Ramos (cell line): Measurements from ENCODE around the gene FBXW9.
"Not testable (repeated sequence)": the region's sequence is repeated elsewhere in the genome, so short reads cannot be mapped to it uniquely, and the experiment has no call there.

Experiments
- in situ Hi-C: fragments of 300-500 bp; cut with MboI; formaldehyde crosslinking; loops from one replicate; pipeline ENCODE4 v1.14.3; 2022; ENCODE audit warnings: low sequenced_read_pairs; ENCODE audit not compliant: unreplicated experiment

FBXW9 gene

GRCh38 chr19:12720296-12720695 lies 23.9 kb upstream of the FBXW9 start:
- in situ Hi-C loops, result no loop called here

GRCh38 chr19:12715929-12716328 lies 19.5 kb upstream of the FBXW9 start:
- in situ Hi-C loops, result no loop called here

GRCh38 chr19:12715102-12715501 lies 18.7 kb upstream of the FBXW9 start:
- in situ Hi-C loops, result no loop called here

- in situ Hi-C loops, result not testable (repeated sequence)
These were observed 16.9 kb upstream of the FBXW9 start for GRCh38 chr19:12713304-12713703.

GRCh38 chr19:12712077-12712476 lies 15.6 kb upstream of the FBXW9 start:
- in situ Hi-C loops, result not testable (repeated sequence)

- in situ Hi-C loops, result no loop called here
These were observed 14.8 kb upstream of the FBXW9 start for GRCh38 chr19:12711187-12711586.

- in situ Hi-C loops, result no loop called here
These were observed 12.2 kb upstream of the FBXW9 start for GRCh38 chr19:12708641-12709040.

- in situ Hi-C loops, result no loop called here
These were observed 9.9 kb upstream of the FBXW9 start for GRCh38 chr19:12706332-12706718.

GRCh38 chr19:12705654-12706331 lies 9.4 kb upstream of the FBXW9 start:
- in situ Hi-C loops, result no loop called here

- in situ Hi-C loops, result no loop called here
These were observed 8.7 kb upstream of the FBXW9 start for GRCh38 chr19:12705169-12705568.

GRCh38 chr19:12703046-12703445 lies 6.6 kb upstream of the FBXW9 start:
- in situ Hi-C loops, result no loop called here

- in situ Hi-C loops, result no loop called here
These were observed 5.3 kb upstream of the FBXW9 start for GRCh38 chr19:12701596-12702282.

- in situ Hi-C loops, result no loop called here
These were observed 1.7 kb upstream of the FBXW9 start for GRCh38 chr19:12698138-12698537.

GRCh38 chr19:12697425-12697824 lies 994 bp upstream of the FBXW9 start:
- in situ Hi-C loops, result not testable (repeated sequence)

GRCh38 chr19:12695997-12696365 lies 450 bp downstream of the FBXW9 start:
- in situ Hi-C loops, result no loop called here

- in situ Hi-C loops, result no loop called here
These were observed 917 bp downstream of the FBXW9 start for GRCh38 chr19:12695514-12695913.

- in situ Hi-C loops, result no loop called here
These were observed 1.3 kb downstream of the FBXW9 start for GRCh38 chr19:12695096-12695495.

- in situ Hi-C loops, result no loop called here
These were observed 1.8 kb downstream of the FBXW9 start for GRCh38 chr19:12694641-12695040.

- in situ Hi-C loops, result no loop called here
These were observed 3.5 kb downstream of the FBXW9 start for GRCh38 chr19:12692960-12693359.

- in situ Hi-C loops, result no loop called here
These were observed 6.7 kb downstream of the FBXW9 start for GRCh38 chr19:12689581-12690216.

GRCh38 chr19:12689012-12689411 lies 7.4 kb downstream of the FBXW9 start:
- in situ Hi-C loops, result no loop called here
